Keratinocyte (primary cell): ENCODE results near the gene LCE1E. TPM values are rescaled to one million over a fixed set of nuclear protein-coding genes. Genes with fewer than 3 reads are reported as not detected.
A peak's percentile ranks its signal among the peaks of the same experiment; 100 is the strongest.

Experiments used
- DNase-seq: peaks from one replicate; pipeline ENCODE4 v3.0.0-alpha.2; 2011; ENCODE audit warnings: low read depth, missing footprints, low spot score
- FAIRE-seq: peaks from 2 replicates; lab custom pipeline; 2011; peaks lifted over from hg19 to GRCh38; lab: Jason Lieb, UNC
- H2AFZ ChIP-seq: 2 replicates; pipeline ENCODE4 v1.6.0; 2012; ENCODE audit warnings: low read length, control low read depth, inconsistent platforms; ENCODE audit not compliant: control insufficient read depth
- H3K27ac ChIP-seq: 2 replicates; pipeline ENCODE4 v1.5.1; 2011; ENCODE audit warnings: low read length; ENCODE audit not compliant: control insufficient read depth, insufficient read depth
- H3K27me3 ChIP-seq: 3 replicates; pipeline ENCODE4 v1.6.0; 2011; ENCODE audit warnings: low read length; ENCODE audit not compliant: control insufficient read depth, insufficient read depth; ENCODE audit errors: extremely low read depth
- H3K36me3 ChIP-seq, 2 experiments: 2 replicates in 1 of 2; 3 replicates in 1 of 2; pipeline ENCODE4 v1.5.1; 2011; ENCODE audit warnings: low read length in 2 of 2, mild to moderate bottlenecking in 1 of 2; ENCODE audit not compliant: control insufficient read depth in 2 of 2, insufficient read depth in 2 of 2; ENCODE audit errors: extremely low read depth in 1 of 2
- H3K4me1 ChIP-seq: 3 replicates; pipeline ENCODE4 v1.5.1; 2011; ENCODE audit warnings: low read length; ENCODE audit not compliant: control insufficient read depth, insufficient read depth; ENCODE audit errors: extremely low read depth
- H3K4me2 ChIP-seq: 3 replicates; pipeline ENCODE4 v1.6.0; 2011; ENCODE audit warnings: low read depth, low read length; ENCODE audit not compliant: control insufficient read depth, insufficient read depth; ENCODE audit errors: extremely low read depth
- H3K4me3 ChIP-seq, 3 experiments: fragments of 200-600 bp in 1 of 3; sonication (generic) in 1 of 3; 2 replicates in 2 of 3; 3 replicates in 1 of 3; pipeline ENCODE4 v1.5.1; 2011 to 2016; ENCODE audit warnings: low read length in 3 of 3, mild to moderate bottlenecking in 3 of 3, control low read depth in 2 of 3, inconsistent platforms in 1 of 3, low read depth in 1 of 3, mixed read lengths in 1 of 3, mixed run types in 1 of 3, moderate library complexity in 1 of 3; ENCODE audit not compliant: control insufficient read depth in 2 of 3, insufficient read depth in 2 of 3; ENCODE audit errors: extremely low read depth in 1 of 3
- H3K79me2 ChIP-seq: 2 replicates; pipeline ENCODE4 v1.6.0; 2012; ENCODE audit warnings: low read length; ENCODE audit not compliant: control insufficient read depth, insufficient read depth
- H3K9ac ChIP-seq: 3 replicates; pipeline ENCODE4 v1.6.0; 2011; ENCODE audit warnings: low read length; ENCODE audit not compliant: control insufficient read depth, insufficient read depth; ENCODE audit errors: extremely low read depth
- H3K9me1 ChIP-seq: 3 replicates; pipeline ENCODE4 v1.6.0; 2011; ENCODE audit warnings: low read length; ENCODE audit not compliant: control insufficient read depth, insufficient read depth; ENCODE audit errors: extremely low read depth
- H3K9me3 ChIP-seq: 2 replicates; pipeline ENCODE4 v1.5.1; 2012; ENCODE audit warnings: low read depth, low read length; ENCODE audit not compliant: control insufficient read depth
- H4K20me1 ChIP-seq: 3 replicates; pipeline ENCODE4 v1.6.0; 2011; ENCODE audit warnings: low read length; ENCODE audit not compliant: control insufficient read depth, insufficient read depth; ENCODE audit errors: extremely low read depth
- CTCF ChIP-seq, 3 experiments: IDR thresholded peaks in 1 of 3; conservative IDR thresholded peaks in 1 of 3; optimal IDR thresholded peaks in 1 of 3; 2 replicates in 2 of 3; 3 replicates in 1 of 3; pipeline versions ENCODE3 to v1.5.1; 2011; ENCODE audit warnings: low read length in 3 of 3, mild to moderate bottlenecking in 3 of 3, moderate library complexity in 2 of 3, control low read depth in 1 of 3, inconsistent platforms in 1 of 3; ENCODE audit not compliant: insufficient read depth in 2 of 3; ENCODE audit errors: extremely low read depth in 1 of 3
- EZH2 ChIP-seq: IDR thresholded peaks from one replicate; pipeline ENCODE4 v1.6.1; 2012; ENCODE audit warnings: inconsistent platforms, mild to moderate bottlenecking, low read length, moderate library complexity
- dilution Hi-C: fragments of 300-500 bp; cut with MboI; formaldehyde crosslinking; loops from one replicate; pipeline ENCODE4 v1.7.0; 2020; ENCODE audit warnings: low sequenced_read_pairs; ENCODE audit not compliant: extremely low pct_ligation_motif_present
- polyA plus RNA-seq, 5 experiments: library from polyadenylated mRNA; depleted of rRNA in 3 of 5; stranded (reverse) in 3 of 5; stranded (forward) in 1 of 5; unstranded in 1 of 5; fragments of >200 nt; gene quantifications; 1 replicate in 1 of 5; 2 replicates in 3 of 5; 3 replicates in 1 of 5; pipeline versions ENCODE4 v1.2.1 to v1.2.3, GENCODE V29; 2011 to 2012; ENCODE audit warnings: missing spikeins in 2 of 5, low read depth in 1 of 5, low replicate concordance in 1 of 5

LCE1E gene
- polyA plus RNA-seq, 1 donor (not counting 4 experiments of a cell fraction or from before 2014, with no cell fraction given): 1.0 TPM

GRCh38 chr1:152777510-152778137, 8.4 kb upstream of the LCE1E start:
- Histone ChIP-seq H3K36me3 (no peaks in the 10 kb centered on the region), H3K4me1 (peaks cover 4% of the 10 kb centered on the region), H3K9ac (no peak overlapping the region), H3K9me3 (no peaks in the 10 kb centered on the region), H3K9me1 (no peaks in the 10 kb centered on the region), H3K4me3 (no peak overlapping the region), H3K79me2 (no peaks in the 10 kb centered on the region), H3K4me2 (no peak overlapping the region), H2AFZ (no peak overlapping the region), H4K20me1 (no peaks in the 10 kb centered on the region), H3K27me3 (no peaks in the 10 kb centered on the region), H3K27ac (no peak overlapping the region)
- dilution Hi-C loops: no loop called here
- DNase-seq: no peak
- TF ChIP-seq CTCF (optimal IDR thresholded peaks at IDR 0.05 in 1 of 3, IDR thresholded peaks at IDR 0.05 in 1 of 3, conservative IDR thresholded peaks at IDR 0.05 in 1 of 3; ENCODE audit: extremely low read depth in 1 of 3, insufficient read depth in 2 of 3, low read length in 3 of 3) (peak; percentile 52 to 77 (median 52)), EZH2 (no peak)
- peak; percentile 57 for FAIRE-seq

GRCh38 chr1:152783095-152783494, 3.0 kb upstream of the LCE1E start:
- no peak overlapping the region for H3K9ac ChIP-seq
- no peaks in the 10 kb centered on the region for H4K20me1 ChIP-seq
- no peak overlapping the region for H2AFZ ChIP-seq
- DNase-seq: no peak
- H3K27ac ChIP-seq: no peak overlapping the region
- H3K4me1 ChIP-seq: peaks cover 15% of the 10 kb centered on the region
- no peak overlapping the region for H3K4me3 ChIP-seq
- H3K9me3 ChIP-seq: no peaks in the 10 kb centered on the region
- H3K79me2 ChIP-seq: no peaks in the 10 kb centered on the region
- peak; percentile 83 for FAIRE-seq
- H3K9me1 ChIP-seq: no peaks in the 10 kb centered on the region
- no peaks in the 10 kb centered on the region for H3K36me3 ChIP-seq
- dilution Hi-C loops: no loop called here
- no peak overlapping the region for H3K4me2 ChIP-seq
- TF ChIP-seq CTCF (optimal IDR thresholded peaks at IDR 0.05 in 1 of 3, IDR thresholded peaks at IDR 0.05 in 1 of 3, conservative IDR thresholded peaks at IDR 0.05 in 1 of 3; ENCODE audit: extremely low read depth in 1 of 3, insufficient read depth in 2 of 3, low read length in 3 of 3) (no peak), EZH2 (no peak)
- H3K27me3 ChIP-seq: no peaks in the 10 kb centered on the region
